SKM-1 treated with dmso at 0.1 percent for 144 hours (cell line): ENCODE measurements around the gene CRB3.
"Not testable (repeated sequence)": the region's sequence is repeated elsewhere in the genome, so short reads cannot be mapped to it uniquely, and the experiment has no call there.

Source experiments
- DNase-seq: peaks from one replicate; lab custom pipeline; 2025; ENCODE audit not compliant: unreplicated experiment; lab: John Stamatoyannopoulos, UW

CRB3 gene

DNA sequence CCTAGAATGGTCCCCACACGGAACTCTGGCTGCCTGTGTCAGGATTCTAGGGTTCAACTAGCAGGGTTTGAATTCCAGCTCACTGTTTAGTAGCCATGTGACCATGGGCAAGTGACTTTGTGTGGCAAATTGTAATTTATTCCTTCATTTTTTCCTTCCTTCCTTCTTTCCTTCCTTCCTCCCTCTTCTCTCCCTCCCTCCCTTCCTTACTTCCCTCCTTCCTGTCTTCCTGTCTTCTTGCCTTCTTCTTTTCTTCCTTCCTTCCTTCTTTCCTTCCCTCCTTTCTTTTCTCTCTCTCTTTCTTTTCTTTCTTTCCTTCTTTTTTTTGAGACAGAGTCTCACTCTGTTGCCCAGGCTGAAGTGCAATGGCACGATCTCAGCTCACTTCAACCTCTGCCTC, 26.1 kb downstream of the CRB3 start:
- DNase-seq = no peak

GRCh38 chr19:6491802-6492592, 27.9 kb downstream of the CRB3 start:
- no peak for DNase-seq

- DNase-seq = no peak
Observed at GRCh38 chr19:6494438-6495036, 30.5 kb downstream of the CRB3 start.

DNA sequence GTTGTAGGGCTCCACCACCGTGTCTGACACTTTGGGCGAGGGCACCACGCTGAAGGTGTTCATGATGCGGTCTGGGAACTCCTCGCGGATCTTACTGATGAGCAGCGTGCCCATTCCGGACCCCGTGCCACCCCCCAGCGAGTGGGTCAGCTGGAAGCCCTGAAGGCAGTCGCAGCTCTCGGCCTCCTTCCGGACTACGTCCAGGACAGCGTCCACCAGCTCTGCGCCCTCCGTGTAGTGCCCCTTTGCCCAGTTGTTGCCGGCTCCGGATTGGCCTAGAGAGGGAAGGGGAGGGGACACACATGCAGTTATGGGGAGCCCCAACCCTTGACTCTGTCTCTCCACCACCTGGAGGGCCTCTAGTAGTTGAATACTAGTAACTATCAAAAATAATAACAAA, 31.9 kb downstream of the CRB3 start:
- DNase-seq = no peak

DNA sequence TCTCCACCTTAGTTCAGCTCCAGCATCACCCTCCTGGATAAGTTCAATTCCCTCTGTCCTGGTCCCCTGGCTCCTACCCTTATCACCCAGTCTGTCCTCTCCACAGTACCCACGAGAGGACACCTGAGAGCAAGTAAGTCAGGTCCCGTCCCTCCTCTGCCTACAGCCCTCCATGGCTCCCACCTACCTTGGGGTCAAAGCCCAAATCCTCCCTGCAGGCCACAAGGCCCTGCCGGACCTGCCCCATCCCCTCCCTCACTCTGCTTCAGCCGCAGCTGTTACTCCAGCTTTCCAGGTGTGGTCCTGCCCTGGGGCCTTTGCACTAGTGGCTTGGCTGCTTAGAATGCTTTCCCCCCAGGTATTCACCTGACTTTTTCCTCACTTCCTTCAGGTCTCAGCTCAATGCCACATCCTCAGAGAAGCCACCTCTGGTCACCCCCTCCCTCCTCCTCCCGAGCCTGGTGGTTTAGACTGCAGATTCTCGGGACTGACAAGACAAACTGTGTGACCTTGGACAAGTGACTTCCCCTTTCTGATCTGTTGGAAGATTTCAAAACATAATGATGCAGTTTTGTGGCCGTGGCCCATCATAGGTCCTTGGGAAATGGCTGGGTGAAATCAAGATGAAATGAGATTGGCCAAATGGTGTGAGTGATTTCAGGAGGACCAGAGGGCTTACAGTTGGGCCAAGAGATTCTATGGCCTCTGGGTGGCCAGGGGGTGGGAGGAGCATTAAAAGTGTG, 34.4 kb downstream of the CRB3 start:
- DNase-seq = peak; percentile 90

GRCh38 chr19:6499052-6499790, 35.1 kb downstream of the CRB3 start:
- no peak for DNase-seq

GRCh38 chr19:6500837-6501739, 37.0 kb downstream of the CRB3 start:
- no peak for DNase-seq

- DNase-seq = no peak
Observed at GRCh38 chr19:6501740-6502648, 37.9 kb downstream of the CRB3 start, which contains the start of gene TUBB4A. TSS of gene TUBB4A (minus strand) at chr19:6502309. CDS start at chr19:6502212, 97 bp downstream.

- no peak for DNase-seq
Observed at GRCh38 chr19:6503407-6504201, 39.5 kb downstream of the CRB3 start.

DNA sequence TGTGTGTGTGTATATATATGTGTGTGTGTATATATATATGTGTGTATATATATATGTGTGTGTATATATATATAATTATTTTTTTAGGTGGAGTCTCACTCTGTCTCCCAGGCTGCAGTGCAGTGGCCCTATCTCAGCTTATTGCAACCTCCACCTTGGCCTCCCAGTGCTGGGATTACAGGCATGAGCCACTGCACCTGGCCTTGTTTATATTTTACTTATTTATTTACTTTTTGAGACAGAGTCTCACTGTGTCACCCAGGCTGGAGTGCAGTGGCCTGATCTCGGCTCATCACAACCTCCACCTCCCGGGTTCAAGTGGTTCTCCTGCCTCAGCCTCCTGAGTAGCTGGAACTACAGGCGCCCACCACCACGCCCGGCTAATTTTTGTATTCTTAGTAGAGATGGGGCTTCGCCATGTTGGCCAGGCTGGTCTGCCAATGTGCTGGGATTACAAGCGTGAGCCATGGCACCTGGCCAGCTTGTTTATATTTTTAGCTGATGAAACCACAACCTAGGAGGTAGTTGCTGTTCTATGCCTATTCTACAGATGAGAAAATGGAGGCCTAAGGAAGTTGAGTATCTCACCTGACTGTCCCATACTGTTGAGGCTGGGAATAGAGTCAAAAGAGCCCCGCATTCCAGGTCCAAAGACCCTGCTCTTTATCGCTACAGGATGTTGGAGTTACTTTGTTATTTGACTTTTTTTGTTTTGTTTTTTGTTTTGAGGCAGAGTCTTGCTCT, 44.1 kb downstream of the CRB3 start:
- DNase-seq = not testable (repeated sequence)

GRCh38 chr19:6509118-6509971, 45.3 kb downstream of the CRB3 start:
- DNase-seq = no peak

GRCh38 chr19:6510618-6511017, 46.5 kb downstream of the CRB3 start:
- DNase-seq = no peak

GRCh38 chr19:6514089-6514488, 50.0 kb downstream of the CRB3 start:
- no peak for DNase-seq

GRCh38 chr19:6514926-6515544, 51.0 kb downstream of the CRB3 start:
- DNase-seq = no peak

GRCh38 chr19:6516018-6516658, 52.1 kb downstream of the CRB3 start:
- peak; percentile 98 for DNase-seq
